ENCODE data around the gene DDN.

DDN gene

GRCh38 chr12:48981757-48982157, 17.4 kb downstream of the DDN start:
- no peak for DNase-seq (ENCODE audit: low read depth in 2 of 2)

GRCh38 chr12:48980953-48981756, 18.0 kb downstream of the DDN start:
- no peak for DNase-seq (ENCODE audit: low read depth in 2 of 2)

GRCh38 chr12:48980389-48980952, 18.7 kb downstream of the DDN start:
- no peak for DNase-seq (ENCODE audit: low read depth in 2 of 2)

- no peak for DNase-seq (ENCODE audit: low read depth in 2 of 2)
These were observed 19.4 kb downstream of the DDN start for GRCh38 chr12:48979602-48980388.

GRCh38 chr12:48978741-48979601, 20.2 kb downstream of the DDN start:
- no peak for DNase-seq (ENCODE audit: low read depth in 2 of 2)

GRCh38 chr12:48978291-48978740, 20.9 kb downstream of the DDN start, which contains the start of gene WNT1:
Gene WNT1 (plus strand): TSS chr12:48978322. CDS start chr12:48978651, 329 bp downstream.
- no peak for DNase-seq (ENCODE audit: low read depth in 2 of 2)

GRCh38 chr12:48977290-48978281, 21.6 kb downstream of the DDN start:
- DNase-seq (ENCODE audit: low read depth in 2 of 2), result peak; percentile 76 to 86

GRCh38 chr12:48973941-48974673, 25.1 kb downstream of the DDN start:
- no peak for DNase-seq (ENCODE audit: low read depth in 2 of 2)

GRCh38 chr12:48973531-48973930, 25.6 kb downstream of the DDN start:
- no peak for DNase-seq (ENCODE audit: low read depth in 2 of 2)

- DNase-seq (ENCODE audit: low read depth in 2 of 2), result no peak
These were observed 26.2 kb downstream of the DDN start for GRCh38 chr12:48972952-48973483.

- peak; percentile 68 to 76 for DNase-seq (ENCODE audit: low read depth in 2 of 2)
These were observed 26.8 kb downstream of the DDN start for GRCh38 chr12:48972213-48972951.

GRCh38 chr12:48970702-48971334, 28.4 kb downstream of the DDN start:
- DNase-seq (ENCODE audit: low read depth in 2 of 2), result no peak

- DNase-seq (ENCODE audit: low read depth in 2 of 2), result no peak
These were observed 29.1 kb downstream of the DDN start for GRCh38 chr12:48969833-48970701.

- no peak for DNase-seq (ENCODE audit: low read depth in 2 of 2)
These were observed 29.9 kb downstream of the DDN start for GRCh38 chr12:48969160-48969771.

- no peak for DNase-seq (ENCODE audit: low read depth in 2 of 2)
These were observed 30.7 kb downstream of the DDN start for GRCh38 chr12:48968467-48968866.

GRCh38 chr12:48967991-48968390, 31.2 kb downstream of the DDN start:
- no peak for DNase-seq (ENCODE audit: low read depth in 2 of 2)

All from stimulated activated CD8-positive, alpha-beta memory T cell treated with anti-CD3 and anti-CD28 coated beads, Interleukin-15, amount 100 ng/mL, for 48 hours (primary cell).